ENCODE results near the gene SYNGR4.
A peak's percentile ranks its signal among the peaks of the same experiment; 100 is the strongest.
"Not testable (repeated sequence)": the region's sequence is repeated elsewhere in the genome, so short reads cannot be mapped to it uniquely, and the experiment has no call there.

Gene SYNGR4

DNA sequence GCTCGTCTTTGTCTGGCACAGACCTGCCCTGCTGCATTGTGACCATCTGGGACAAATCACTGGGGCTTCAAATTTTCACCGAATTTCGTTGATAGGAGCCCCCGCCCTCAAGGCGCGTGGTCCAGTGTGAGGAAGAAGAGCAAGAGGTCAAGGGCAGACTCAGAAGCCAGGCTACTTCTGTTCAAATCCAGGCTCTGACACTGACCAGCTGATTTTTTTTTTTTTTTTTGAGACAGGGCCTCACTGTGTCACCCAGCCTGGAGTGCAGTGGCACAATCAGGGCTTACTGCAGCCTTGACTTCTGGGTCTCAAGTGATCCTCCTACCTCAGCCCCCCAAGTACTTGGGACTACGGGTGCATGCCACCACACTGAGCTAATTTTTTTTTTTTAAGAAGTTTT is 7.2 kb downstream of the SYNGR4 start:
- DNase-seq (ENCODE audit: low read depth in 2 of 2): no peak

DNA sequence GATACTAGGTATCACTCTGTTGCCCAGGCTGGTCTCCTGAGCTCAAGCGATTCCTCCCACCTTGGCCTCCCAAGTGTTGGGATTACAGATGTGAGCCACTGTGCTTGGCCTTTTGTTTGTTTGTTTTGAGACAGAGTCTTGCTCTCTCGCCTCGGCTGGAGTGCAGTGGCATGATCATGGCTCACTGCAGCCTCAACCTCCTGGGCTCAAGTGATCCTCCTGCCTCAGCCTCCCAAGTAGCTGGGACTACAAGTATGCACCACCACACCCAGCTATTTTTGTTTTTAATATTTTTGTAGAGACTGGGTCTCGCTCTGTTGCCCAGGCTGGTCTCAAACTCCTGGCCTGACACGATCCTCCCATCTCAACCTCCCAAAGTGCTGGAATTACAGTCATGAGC is 7.6 kb downstream of the SYNGR4 start:
- not testable (repeated sequence) for DNase-seq (ENCODE audit: low read depth in 2 of 2)

DNA sequence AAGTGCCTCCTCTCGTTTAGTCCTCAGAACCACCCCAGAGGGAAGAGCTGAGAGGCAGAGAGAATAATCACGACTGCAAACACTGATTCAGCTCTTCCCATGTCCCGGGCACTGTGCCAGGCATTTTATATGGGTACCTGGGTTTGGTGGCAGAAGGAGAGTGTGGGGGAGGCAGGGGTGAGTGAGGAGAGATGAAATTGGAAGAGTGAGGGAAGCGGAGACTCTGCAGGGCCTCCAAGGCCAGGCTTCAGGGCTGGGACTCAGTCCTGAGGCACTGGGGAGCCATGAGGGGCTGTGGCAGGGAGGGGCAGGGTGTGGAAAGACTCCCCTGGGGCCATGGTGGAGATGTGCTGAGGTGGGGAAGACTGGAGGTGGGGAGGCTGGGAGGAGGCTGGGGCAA is 8.7 kb downstream of the SYNGR4 start:
- no peak for DNase-seq (ENCODE audit: low read depth in 2 of 2)

DNA sequence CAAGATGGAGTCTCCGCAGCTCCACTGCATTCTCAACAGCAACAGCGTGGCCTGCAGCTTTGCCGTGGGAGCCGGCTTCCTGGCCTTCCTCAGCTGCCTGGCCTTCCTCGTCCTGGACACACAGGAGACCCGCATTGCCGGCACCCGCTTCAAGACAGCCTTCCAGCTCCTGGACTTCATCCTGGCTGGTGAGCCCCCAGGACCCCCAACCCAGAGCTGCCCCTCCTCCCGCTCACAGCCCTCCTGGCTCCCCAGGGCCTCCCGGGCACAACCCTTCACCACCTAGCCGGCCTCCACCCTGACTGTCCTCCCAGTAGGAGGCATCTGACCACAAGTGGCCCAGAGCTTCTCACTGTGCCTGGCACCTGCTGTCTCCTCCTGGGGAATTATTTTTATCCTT is 9.4 kb downstream of the SYNGR4 start:
- no peak for DNase-seq (ENCODE audit: low read depth in 2 of 2)

DNA sequence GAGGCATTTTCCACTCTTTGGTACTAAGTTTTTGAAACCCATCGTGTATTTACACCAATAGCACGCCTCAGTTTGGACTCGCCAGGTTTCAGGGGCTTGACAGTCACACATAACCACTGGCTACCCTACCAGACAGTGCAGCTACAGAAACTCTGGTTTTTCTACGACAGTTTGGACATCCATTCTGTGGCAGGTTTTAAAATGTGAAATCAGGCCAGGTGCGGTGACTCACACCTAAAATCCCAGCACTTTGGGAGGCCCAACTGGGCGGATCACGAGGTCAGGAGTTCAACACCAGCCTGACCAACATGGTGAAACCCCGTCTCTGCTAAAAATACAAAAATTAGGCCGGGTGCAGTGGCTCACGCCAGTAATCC is 14.0 kb downstream of the SYNGR4 start:
- DNase-seq (ENCODE audit: low read depth in 2 of 2): no peak

DNA sequence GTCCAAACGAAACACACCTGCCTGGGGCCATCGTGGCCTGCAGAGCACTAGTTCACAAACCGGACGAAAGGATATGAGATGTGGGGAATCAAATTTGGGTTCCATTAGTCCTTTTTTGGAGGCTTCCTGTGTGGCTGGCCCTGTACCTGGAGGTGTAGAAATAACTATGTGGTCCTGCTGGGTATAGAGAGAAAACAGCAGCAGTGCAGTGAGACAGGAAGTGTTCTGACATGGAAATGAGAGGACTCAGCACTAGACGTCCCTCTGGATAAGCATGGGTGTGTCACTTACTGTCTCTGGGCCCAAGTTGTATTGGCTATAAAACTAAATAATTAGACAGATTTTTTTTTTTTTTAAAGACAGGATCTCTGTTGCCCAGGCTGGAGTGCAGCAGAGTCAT is 14.9 kb downstream of the SYNGR4 start:
- no peak for DNase-seq (ENCODE audit: low read depth in 2 of 2)

DNA sequence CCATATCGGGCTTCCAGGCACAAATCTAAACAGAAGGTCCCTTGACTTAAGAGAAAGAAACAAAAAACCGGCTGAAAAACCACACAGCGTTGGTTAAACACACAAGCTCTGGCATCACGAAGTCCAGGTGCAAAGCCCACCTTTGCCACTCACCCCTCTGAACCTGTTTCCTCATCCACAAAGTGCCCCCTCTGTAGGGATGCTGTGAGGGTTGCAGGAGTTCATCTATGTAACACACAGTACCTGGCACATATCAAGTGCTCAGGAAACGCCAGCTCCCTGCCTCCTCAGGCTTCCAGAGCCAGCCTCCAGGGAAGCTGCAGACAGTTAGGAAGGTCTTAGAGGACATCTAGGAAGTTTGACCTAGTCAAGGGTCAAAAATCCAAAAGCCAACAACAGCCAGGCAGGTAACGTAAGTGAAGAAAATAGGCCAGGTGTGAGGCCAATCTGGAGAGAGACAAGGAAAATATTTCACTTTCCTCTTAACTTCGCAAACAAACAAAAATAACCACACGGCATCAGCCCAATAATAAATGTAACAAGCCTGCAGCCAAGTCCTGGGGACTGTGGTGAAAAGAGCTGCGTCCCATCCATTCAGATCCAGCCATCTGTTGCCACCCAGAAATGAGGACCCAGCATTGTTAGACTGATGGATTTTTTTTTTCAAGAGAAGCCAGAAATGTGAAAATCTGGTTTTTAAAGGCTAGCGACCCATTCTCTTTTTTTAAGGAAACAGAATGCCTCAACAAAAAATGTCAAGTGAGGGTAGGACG is 17.2 kb downstream of the SYNGR4 start:
- no peak for DNase-seq (ENCODE audit: low read depth in 2 of 2)

DNA sequence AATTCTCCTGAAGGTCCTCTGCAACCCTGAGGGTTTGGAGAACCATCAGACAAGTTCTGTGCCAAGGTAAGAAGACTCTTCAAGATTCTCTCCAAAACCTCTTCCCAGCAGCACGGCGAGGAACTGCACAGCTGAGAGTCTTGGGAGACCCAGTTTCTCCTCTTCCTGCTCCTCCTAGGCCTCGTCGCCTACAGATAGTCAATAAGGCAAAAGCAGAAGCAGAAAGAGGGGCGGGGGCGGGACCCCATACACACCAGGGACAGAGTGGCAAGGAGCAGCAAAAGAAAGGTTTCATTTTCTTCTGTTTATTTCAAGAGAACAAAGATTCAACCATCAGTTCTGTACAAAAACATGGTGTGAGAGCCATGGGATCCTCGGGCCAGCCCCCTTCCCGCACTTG is 18.1 kb downstream of the SYNGR4 start:
- DNase-seq (ENCODE audit: low read depth in 2 of 2): no peak

DNA sequence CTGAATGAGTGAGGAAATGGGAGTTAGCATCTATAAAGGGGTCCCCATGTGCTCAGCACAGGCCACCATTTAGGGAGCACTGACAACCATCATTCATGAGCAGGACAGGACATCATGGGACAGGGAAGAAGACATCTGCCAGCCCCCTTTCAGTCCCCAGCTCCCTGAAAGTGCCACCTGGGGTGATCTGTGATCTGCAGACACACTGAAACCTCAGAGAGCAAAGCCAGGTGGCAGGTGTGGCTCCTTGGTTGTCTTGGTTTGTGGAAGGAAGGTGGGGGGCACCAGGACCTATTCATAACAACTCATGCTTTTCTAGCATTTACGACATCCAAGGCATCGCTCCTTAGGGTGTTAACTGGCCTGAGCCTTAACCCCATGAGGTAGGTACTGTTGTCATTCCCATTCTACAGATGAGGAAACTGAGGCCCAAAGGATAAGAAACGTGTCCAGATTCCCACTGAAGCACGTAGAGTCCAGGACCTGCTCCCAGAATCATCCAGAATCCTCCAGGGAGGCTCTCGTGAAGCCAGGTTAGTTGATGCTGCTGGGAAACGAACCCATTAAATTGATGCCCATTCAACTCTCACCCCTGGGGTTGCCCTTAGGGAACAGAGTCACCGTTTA is 21.4 kb downstream of the SYNGR4 start:
- no peak for DNase-seq (ENCODE audit: low read depth in 2 of 2)

DNA sequence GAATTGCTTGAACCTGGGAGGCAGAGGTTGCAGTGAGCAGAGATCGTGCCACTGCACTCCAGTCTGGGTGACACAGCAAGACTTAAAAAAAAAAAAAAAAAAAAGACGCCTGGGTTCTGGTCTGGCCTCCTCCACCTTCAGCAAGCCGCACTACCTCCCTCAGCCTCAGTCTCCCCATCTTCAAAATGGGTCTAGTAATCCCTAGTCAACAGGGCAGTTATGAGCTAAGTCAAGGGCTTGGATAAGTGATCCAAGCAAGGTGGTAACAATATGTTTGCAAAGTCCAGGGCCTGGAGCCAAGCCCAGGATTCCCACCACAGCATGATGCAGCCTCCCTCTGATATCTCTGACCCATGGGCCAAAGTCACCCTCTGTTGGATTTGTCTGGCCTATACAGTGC is 22.8 kb downstream of the SYNGR4 start:
- DNase-seq (ENCODE audit: low read depth in 2 of 2): no peak

DNA sequence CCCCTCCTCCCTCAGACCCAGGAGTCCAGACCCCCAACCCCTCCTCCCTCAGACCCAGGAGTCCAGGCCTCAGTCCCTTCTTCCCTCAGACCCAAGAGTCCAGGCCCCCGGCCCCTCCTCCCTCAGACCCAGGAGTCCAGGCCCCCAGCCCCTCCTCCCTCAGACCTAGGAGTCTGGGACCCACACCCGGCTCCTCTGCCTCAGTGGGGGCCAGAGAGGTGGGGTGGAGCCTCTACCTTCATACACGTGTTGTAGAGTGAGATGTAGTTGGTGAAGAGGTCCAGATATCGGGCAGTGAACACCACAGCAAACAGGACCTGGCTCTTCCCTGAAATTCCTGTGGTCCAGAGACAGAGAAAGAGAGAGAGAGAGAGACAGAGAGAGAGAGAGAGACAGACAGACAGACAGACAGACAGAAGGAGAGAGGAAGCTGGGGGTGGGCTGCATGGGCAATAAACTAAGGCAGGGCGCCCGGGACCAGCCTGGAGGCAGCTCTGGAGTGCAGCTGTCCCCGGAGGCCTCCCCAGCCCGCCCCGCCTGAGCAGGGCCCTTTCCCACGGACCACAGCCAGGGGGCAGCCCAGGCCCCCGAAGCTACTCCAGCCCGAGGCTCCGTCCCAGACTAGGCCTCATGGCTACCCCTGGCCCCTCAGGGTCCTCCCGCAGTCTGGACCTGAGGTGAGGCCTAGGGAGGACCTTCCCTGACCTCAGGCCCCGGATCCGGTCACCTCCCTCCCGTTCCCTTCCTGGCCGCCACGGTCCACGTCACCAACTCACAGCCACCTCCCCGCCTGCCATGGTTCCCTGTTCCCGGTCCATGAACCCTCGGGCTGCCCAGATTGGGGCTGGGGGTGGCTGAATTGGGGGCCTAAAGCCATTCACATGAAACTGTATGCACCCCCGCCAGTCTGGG is 26.3 kb downstream of the SYNGR4 start:
- DNase-seq (ENCODE audit: low read depth in 2 of 2): peak; percentile 46 to 51

DNA sequence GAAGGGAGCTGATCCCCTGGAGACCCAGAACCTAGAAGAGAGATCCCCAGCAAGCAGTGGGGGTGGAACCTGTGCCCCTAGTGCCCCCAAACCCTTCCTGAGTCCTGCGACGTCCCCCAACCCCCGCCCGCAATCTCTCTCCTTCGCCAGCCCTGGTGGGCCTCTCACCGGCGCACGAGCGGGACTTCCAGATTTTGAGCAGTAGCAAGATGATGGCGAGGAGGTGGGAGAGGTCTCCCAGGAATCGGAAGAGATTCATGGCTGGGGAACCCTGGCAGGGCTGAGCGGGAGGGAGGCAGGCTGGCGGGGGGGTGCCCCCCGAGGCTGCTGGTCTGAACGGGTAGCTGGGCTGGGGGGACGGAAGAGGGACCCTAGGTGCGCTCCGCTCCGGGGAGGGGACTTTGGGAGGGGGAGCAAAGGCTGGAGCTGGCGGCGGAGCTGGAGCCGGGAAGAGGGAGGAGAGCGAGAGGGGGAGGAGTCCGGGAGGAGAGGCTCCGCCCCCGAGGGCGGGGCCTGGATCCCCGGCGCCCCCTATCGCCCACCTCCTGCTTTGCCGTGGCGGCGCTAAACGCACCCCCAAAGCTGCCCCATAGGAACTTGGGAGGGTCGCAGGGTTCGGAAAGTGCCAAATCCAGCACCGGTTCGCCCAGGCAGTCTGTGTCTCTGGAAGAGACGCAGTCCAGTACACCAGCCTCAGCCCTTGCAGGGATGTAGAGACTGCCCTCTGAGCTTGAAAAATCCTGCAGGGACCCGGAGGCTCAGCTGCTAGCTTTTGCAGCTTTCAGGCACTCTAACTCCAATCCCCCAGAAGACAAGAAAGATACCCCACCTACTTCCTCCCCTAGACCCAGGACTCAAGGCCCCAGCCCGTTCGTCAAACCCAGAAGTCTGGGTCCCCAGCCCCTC is 27.2 kb downstream of the SYNGR4 start, which contains the start of gene KDELR1:
TSS of gene KDELR1 (minus strand) at position 452 of the 906 bp plus-strand sequence. CDS start at position 259, 193 bp downstream.
- peak; percentile 47 to 65 for DNase-seq (ENCODE audit: low read depth in 2 of 2)

DNA sequence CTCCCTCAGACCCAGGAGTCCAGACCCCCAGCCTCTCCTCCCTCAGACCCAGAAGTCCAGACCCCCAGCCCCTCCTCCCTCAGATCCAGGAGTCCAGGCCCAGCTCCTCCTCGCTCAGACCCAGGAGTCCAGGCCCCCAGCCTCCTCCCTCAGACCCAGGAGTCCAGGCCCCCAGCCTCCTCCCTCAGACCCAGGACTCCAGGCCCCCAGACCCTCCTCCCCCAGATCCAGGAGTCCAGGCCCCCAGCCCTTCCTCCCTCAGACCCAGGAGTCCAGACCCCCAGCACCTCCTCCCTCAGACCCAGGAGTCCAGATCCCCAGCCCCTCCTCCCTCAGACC is 27.8 kb downstream of the SYNGR4 start:
- DNase-seq (ENCODE audit: low read depth in 2 of 2): not testable (repeated sequence)

DNA sequence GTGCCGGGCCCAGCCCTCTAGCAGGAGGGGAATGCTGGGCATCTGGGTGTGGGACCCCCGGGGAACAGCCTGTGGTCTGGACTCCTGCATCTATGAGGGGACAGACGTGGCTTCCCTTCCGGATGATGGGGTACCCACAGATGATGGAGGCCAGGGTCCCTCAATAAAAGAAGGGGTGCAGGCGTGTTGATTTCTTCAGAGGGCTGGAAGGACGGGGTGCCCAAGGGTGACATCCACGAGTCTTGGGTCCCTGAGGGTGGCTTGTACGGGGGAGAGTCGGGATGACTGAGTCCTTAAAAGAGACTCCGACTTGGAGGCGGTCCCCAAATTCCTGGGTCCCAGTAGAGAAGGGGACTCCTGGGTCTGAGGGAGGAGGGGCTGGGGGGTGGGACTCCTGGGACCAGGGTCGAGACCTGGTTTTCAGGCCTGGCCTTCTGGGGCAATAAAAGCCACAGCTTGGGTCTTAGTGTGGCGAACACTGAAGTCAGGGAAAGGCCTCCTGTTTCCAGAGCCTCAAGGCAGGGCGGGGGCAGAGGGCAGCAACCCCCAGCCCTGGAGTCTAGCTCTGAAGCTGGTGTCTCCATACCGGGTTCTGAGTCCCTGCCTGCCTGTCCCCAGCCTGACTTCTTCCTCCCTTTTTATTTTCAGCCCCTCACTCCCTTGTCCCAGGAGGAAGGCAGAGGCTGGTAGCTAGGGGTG is 28.8 kb downstream of the SYNGR4 start:
- no peak for DNase-seq (ENCODE audit: low read depth in 2 of 2)

DNA sequence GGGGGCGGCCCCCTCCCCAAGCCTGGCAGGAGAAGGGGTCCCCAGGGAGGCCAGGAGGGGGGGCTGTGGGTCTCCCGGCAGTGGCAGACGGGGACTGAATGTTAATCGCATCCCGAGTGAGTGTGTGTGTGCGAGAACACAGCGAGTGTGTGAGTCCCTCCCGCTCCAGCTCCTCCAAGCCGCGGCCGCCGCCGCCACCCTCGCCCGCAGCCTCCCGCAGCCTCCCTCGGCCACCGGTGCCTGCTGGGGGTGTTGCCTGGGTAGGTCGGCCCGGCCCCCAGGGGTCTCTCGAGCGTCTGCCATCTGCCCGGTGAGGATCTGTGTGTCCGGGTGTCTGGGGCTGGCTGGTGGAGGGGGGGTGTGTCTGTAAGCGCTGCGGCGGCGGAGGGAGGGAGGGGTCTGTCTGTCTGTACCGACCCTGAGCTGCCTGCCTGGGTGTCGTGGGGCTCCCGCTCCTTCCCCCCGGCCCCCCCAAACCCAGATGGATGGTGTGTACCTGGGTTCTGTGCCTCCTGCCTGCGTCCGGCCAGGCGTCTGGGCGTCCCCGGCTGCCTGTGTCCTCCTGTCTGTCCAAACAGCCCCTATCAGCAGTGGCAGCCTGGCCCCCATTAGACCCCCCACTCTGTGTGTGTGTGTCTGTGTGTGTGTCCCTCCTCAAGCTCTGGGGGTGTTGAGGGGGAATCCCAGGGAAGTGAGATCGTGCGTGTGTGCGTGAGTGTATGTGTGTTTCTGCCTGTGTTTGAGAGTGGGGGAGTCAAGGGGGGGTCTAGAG is 29.6 kb downstream of the SYNGR4 start, which contains the start of gene GRIN2D:
TSS of gene GRIN2D (plus strand) at position 110 of the 772 bp plus-strand sequence. CDS start 4,725 bp downstream, outside the sequence.
- no peak for DNase-seq (ENCODE audit: low read depth in 2 of 2)

DNA sequence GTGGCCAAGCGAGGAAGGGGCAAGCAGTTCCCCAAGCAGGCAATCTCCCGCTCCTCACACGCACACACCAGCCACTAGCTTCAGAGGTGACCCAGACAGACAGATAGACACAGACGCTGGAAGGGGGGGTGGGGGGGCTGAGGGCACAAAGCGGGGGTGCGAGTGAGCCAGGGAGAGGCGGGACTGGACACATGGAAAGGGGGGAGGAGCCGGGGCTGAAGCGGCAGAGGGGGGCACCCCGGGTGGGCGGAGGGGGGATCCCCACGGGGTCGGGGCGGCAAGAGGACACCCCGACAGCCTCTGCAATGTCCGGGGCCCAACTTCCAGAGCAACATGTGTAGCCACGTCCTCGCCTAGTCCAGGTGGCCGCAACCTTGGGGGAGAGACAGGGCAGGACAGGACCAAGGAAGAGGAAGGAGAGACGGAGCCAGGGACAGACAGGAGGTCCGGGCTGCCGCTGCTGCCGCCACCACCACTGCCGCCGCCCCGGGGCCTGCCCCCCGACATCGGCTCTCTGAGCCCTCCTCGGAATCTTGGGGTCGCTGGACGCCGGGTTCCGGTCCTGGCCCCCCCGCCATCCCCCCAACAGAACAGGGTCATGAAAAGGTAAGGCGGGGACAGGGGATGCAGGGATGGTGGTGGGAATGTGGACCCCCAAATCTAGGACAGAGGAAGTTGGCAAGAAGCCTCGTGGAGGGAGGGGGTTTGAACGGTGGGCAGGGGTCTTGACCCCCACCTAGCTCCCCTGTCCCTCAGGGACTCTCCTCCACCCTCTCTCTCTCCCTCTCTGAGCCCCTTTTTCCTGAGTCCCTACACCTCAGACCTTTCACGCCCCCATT is 30.4 kb downstream of the SYNGR4 start:
- DNase-seq (ENCODE audit: low read depth in 2 of 2): no peak

DNA sequence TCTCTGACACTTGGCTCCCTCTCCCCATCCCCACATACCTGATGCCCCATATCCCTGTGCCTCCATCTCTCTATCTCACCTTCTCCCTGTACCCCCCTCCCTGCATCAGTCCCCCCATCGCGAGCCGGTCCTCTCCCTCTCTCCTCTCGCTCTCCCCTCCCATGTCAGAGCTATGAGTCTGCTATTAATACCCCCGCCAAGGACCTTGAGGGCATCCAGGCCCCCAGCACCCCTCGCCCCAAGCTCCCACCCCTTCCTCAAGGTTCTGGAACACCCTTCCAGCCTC is 30.9 kb downstream of the SYNGR4 start:
- DNase-seq (ENCODE audit: low read depth in 2 of 2): no peak

DNA sequence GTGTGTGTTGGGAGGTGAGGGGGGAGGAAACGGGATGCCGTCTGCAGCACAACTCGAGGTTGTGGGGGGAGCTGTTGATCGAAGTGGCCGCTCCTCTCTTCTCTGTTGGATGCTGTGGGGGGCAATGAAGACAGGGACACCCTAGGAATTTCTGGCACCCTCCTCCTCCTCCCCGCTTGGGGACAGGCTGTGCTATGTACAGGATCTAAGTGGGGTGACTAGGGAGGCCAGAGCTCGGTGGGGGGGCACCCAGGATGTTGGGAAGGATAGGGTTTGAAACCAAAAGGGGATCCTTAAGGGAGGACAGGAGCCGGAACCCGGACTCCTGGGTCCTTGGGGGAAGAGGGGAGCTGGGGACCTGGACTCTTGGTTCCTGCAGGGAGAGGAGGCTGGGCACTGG is 31.3 kb downstream of the SYNGR4 start:
- no peak for DNase-seq (ENCODE audit: low read depth in 2 of 2)

All from stimulated activated CD4-positive, alpha-beta T cell treated with anti-CD3 and anti-CD28 coated beads, Interleukin-4, amount 100 ng/mL, for 48 hours (primary cell).